LNCaP clone FGC (cell line): ENCODE data around the gene ZMAT3.
"Not testable (repeated sequence)": the region's sequence is repeated elsewhere in the genome, so short reads cannot be mapped to it uniquely, and the experiment has no call there.

Experiments used
- DNase-seq: peaks from one replicate; pipeline ENCODE4 v3.0.0-alpha.2; 2011; ENCODE audit warnings: low read depth
- H3K4me3 ChIP-seq: 2 replicates; pipeline ENCODE4 v1.5.1; 2011; ENCODE audit warnings: mild to moderate bottlenecking, low read depth, low read length, control low read depth
- TF ChIP-seq, protein P1 (sequence below): IDR thresholded peaks from 2 replicates; pipeline ENCODE4 v1.5.1; 2012; ENCODE audit warnings: mild to moderate bottlenecking; ENCODE audit not compliant: control insufficient read depth, insufficient read depth; ENCODE audit errors: extremely low read depth

The ZMAT3 gene

DNA sequence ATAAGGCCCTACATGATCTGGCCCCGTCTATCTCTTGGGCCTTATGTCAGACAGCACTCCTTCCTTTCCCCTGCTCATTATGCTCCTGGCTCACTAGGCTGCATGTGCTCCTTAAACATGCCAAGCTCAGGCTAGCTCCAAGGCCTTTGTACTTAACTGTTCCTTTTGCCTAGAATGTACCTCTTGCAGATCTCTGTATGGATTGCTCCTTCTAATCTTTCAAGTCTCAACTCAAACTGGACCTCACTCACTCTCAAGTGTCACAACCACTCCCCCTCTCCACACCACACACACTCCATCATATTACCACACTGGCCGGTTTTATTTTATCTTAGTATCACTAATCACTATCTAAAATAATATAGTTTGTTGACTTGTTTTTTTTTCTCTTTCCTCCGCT, 36.4 kb downstream of the ZMAT3 start:
- no peak for DNase-seq
- no peak overlapping the region for H3K4me3 ChIP-seq
- TF ChIP-seq, protein P1, sequence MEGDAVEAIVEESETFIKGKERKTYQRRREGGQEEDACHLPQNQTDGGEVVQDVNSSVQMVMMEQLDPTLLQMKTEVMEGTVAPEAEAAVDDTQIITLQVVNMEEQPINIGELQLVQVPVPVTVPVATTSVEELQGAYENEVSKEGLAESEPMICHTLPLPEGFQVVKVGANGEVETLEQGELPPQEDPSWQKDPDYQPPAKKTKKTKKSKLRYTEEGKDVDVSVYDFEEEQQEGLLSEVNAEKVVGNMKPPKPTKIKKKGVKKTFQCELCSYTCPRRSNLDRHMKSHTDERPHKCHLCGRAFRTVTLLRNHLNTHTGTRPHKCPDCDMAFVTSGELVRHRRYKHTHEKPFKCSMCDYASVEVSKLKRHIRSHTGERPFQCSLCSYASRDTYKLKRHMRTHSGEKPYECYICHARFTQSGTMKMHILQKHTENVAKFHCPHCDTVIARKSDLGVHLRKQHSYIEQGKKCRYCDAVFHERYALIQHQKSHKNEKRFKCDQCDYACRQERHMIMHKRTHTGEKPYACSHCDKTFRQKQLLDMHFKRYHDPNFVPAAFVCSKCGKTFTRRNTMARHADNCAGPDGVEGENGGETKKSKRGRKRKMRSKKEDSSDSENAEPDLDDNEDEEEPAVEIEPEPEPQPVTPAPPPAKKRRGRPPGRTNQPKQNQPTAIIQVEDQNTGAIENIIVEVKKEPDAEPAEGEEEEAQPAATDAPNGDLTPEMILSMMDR: no peak

DNA sequence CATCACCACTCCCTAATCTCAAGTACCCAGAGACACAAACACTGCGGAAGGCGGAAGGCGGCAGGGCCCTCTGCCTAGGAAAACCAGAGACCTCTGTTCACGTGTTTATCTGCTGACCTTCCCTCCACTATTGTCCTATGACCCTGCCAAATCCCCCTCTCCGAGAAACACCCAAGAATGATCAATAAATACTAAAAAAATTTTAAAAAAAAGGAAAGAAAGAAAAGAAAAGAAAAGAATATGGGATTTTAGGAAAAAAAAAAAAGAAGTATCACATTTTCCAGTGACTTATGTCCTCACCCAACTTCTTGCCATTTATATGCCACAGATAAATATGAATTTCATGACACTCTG, 38.3 kb downstream of the ZMAT3 start:
- not testable (repeated sequence) for H3K4me3 ChIP-seq, DNase-seq

DNA sequence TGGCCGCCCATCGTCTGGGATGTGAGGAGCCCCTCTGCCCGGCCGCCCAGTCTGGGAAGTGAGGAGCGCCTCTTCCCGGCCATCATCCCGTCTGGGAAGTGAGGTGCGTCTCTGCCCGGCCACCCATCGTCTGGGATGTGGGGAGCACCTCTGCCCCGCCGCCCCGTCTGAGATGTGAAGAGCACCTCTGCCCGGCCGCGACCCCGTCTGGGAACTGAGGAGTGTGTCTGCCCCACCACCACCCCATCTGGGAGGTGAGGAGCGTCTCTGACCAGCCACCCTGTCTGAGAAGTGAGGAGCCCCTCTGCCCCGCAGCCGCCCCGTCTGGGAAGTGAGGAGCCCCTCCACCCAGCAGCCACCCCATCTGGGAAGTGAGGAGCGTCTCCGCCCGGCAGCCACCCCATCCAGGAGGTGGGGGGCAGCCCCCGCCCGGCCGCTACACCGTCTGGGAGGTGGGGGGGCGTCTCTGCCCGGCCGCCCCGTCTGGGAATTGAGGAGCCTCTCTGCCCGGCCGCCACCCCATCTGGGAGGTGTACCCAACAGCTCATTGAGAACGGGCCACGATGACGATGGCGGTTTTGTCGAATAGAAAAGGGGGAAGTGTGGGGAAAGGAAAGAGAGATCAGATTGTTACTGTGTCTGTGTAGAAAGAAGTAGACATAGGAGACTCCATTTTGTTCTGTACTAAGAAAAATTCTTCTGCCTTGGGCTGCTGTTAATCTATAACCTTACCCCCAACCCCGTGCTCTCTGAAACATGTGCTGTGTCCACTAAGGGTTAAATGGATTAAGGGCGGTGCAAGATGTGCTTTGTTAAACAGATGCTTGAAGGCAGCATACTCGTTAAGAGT, 38.9 kb downstream of the ZMAT3 start:
- DNase-seq, H3K4me3 ChIP-seq: not testable (repeated sequence)

DNA sequence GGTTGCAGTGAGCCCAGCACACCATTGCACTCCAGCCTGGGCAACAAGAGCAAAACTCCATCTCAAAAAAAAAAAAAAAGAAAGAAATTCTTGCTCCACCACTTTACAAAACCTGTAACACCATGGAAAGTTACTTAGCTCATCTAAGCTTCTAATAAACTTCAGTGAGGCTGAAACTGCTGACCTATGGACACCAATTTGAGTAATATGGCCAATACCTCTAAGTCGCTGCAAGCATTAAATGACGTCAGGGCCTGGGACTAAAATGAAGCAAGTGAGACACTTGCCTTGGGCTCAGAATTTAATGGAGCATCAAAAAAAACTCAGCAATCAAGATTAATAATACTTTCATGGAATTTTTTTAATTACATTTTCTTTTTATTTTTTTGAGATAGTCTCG, 42.5 kb downstream of the ZMAT3 start:
- TF ChIP-seq, protein P1: no peak
- no peak for DNase-seq
- H3K4me3 ChIP-seq: no peak overlapping the region

DNA sequence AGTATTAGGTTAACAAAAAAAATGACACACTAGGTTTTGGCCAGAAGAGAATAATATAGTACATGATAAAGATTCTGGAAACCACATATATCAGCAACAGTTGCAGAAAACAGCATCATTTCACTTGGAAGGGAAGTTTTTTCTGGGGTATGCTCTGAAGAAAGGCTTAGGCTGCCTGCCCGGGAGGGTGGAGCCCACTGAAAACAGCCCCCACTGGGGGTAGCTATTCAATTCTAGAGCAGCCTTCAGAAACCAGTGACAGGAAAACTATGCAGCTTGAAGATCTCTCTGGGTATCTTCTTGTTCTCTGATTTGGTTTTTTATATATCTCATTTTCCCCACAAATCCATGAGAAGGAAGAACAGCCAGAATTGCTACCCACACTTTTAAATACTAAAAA, 43.2 kb downstream of the ZMAT3 start:
- no peak for DNase-seq
- TF ChIP-seq, protein P1: no peak
- H3K4me3 ChIP-seq: no peak overlapping the region

DNA sequence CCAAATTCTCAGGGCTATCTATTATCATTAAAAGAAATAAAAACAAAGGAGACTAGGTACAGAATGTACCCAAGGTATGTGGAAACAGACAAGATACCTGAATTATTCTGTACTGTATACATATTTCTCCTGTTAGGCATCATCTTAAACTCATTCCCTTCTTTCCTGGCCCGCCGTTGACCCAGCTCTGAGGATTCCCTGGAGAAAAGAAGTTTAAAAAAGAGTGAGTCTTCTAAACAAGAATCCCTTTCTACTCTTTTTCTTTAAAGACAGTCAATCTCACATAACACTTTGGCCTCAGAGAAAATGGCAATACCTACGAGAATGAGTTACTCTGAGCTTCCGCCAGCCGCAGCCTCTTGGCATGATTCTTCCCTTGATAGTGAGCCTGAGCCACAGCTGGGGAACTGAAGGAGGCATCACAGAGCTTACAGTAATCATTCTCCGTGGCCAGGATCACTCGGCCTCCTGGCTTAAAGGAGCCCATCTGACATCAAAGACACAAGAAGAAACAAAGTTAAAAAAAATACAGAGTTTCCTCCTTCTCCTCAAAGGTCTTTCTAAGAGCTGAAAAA, 44.2 kb downstream of the ZMAT3 start:
- TF ChIP-seq, protein P1: peak; percentile 11; the same call in 1 of the 2 replicates
- peak; percentile 35 for DNase-seq
- H3K4me3 ChIP-seq: no peak overlapping the region

DNA sequence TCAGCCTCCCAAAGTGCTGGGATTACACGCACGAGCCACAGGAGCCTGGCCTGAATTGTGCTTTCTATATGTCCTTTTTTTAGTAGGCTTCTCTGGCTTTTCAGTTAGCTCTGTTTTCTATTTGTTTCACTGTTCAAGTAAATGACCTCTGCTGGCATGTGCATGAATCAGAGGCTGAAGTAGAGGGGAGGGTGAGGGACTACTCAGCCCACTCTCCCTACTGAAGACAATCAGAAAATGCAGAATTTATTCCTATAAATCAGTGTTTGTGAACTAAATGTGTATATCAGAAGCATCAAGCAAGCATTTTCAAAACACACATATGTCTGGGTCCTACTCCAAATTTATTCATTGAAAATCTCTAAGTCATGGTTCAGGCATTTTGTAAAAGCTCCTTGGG, 45.0 kb downstream of the ZMAT3 start:
- DNase-seq: no peak
- TF ChIP-seq, protein P1: no peak
- H3K4me3 ChIP-seq: no peak overlapping the region
